GM12878 (cell line): ENCODE measurements around the gene ARL15. TPM values are rescaled to one million over a fixed set of nuclear protein-coding genes. Genes with fewer than 3 reads are reported as not detected.

ENCODE experiments used
- microRNA counts: library from miRNA; unstranded; fragments of <30 nt; microRNA quantifications from one replicate; lab custom pipeline; 2016
- microRNA-seq: library from miRNA; unstranded; fragments of <30 nt; microRNA quantifications from one replicate; pipeline ENCODE4, GENCODE V29; 2018
- polyA plus RNA-seq, 11 experiments: library from polyadenylated mRNA; depleted of rRNA in 4 of 11; unstranded in 6 of 11; stranded (reverse) in 5 of 11; fragments of >200 nt; fragmentation: Nextera tagmentation in 4 of 11; fragmentation: Illumina TruSeq in 1 of 11; extraction: Ambion mirVana in 4 of 11; extraction: Trizol in 1 of 11; gene quantifications; 1 replicate in 1 of 11; 2 replicates in 10 of 11; pipeline versions ENCODE4 v1.2.1 to v1.2.3, GENCODE V29; 2011 to 2016; ENCODE audit warnings: inconsistent platforms in 2 of 11, missing spikeins in 2 of 11, low read depth in 1 of 11
- small RNA-seq: library from RNA; depleted of rRNA; stranded (forward); fragments of <200 nt; gene quantifications from one replicate; pipeline ENCODE3, GENCODE V24; 2014
- total RNA-seq, 4 experiments: library from RNA; depleted of rRNA in 3 of 4; stranded (reverse); fragments of >200 nt in 3 of 4; fragmentation: Illumina TruSeq in 1 of 4; extraction: Trizol in 1 of 4; gene quantifications; 2 replicates each; pipeline versions ENCODE4 v1.2.1 to v1.2.3, GENCODE V29; 2013 to 2021

ARL15 gene
- total and polyA plus RNA-seq, 10 of the 15 experiments (the other 5 are each of a cell fraction or from before 2014, with no cell fraction given): 3.6 to 11.0 (median 7.7) TPM

MicroRNA genes within 50 kb of the gene (microRNA counts, 767-probe panel; counts per million panel counts)
- 1,125 counts per million, percentile 35 among the panel's probes with 10 or more counts for microRNA hsa-miR-581 (lab: Ali Mortazavi, UCI)

Small RNA genes lying within 50 kb of the gene (microRNA-seq; reads per million reads assigned to microRNA genes)
- not detected for gene MIR4459
- gene MIR581: 1.9 reads per million, percentile 3 among the genes with 10 or more reads in this experiment

Small RNA genes lying within 50 kb of the gene (small RNA-seq; reads per million reads assigned to genes)
- gene AC008873.1 (not detected), gene MIR4459 (not detected), gene MIR581 (0.23 reads per million), gene RNU6-272P (not detected)

Other genes with a start within 250 kb of the ARL15 start
- gene HSPB3, start 145.1 kb upstream of the ARL15 start, total RNA-seq (2014; rRNA removed): not detected in 2 replicates
- not detected in 2 replicates for gene HSPB3, start 145.1 kb upstream of the ARL15 start, total RNA-seq (2014; rRNA removed; fragmentation: Illumina TruSeq; extraction: Trizol)
- gene HSPB3, start 145.1 kb upstream of the ARL15 start, total RNA-seq (2021): not detected in 2 replicates
- 0.50 and 0.60 TPM in 2 replicates for gene HSPB3, start 145.1 kb upstream of the ARL15 start, polyA plus RNA-seq (2011; rRNA removed)
- gene HSPB3, start 145.1 kb upstream of the ARL15 start, polyA plus RNA-seq (2014; fragmentation: Illumina TruSeq; extraction: Trizol): not detected in 2 replicates
- under 1 TPM; 0.11 to 0.29 TPM for gene HSPB3, start 145.1 kb upstream of the ARL15 start, polyA plus RNA-seq (2014; fragmentation: Nextera tagmentation; extraction: Ambion mirVana)
- 0.37 TPM in 1 of 2 replicates, not detected in the other for gene HSPB3, start 145.1 kb upstream of the ARL15 start, polyA plus RNA-seq (2014; rRNA removed)
- not detected for gene HSPB3, start 145.1 kb upstream of the ARL15 start, polyA plus RNA-seq (2016; fragmentation: Nextera tagmentation; extraction: Ambion mirVana)
- 0.87 and 1.0 TPM in 2 replicates for gene SNX18, start 207.2 kb upstream of the ARL15 start, total RNA-seq (2014; rRNA removed)
- gene SNX18, start 207.2 kb upstream of the ARL15 start, total RNA-seq (2014; rRNA removed; fragmentation: Illumina TruSeq; extraction: Trizol): 0.45 and 0.51 TPM in 2 replicates
- gene SNX18, start 207.2 kb upstream of the ARL15 start, total RNA-seq (2021): 1.2 and 1.7 TPM in 2 replicates
- 1.4 and 1.7 TPM in 2 replicates for gene SNX18, start 207.2 kb upstream of the ARL15 start, polyA plus RNA-seq (2011; rRNA removed)
- 0.46 and 0.48 TPM in 2 replicates for gene SNX18, start 207.2 kb upstream of the ARL15 start, polyA plus RNA-seq (2014; fragmentation: Illumina TruSeq; extraction: Trizol)
- gene SNX18, start 207.2 kb upstream of the ARL15 start, polyA plus RNA-seq (2014; fragmentation: Nextera tagmentation; extraction: Ambion mirVana): under 1 TPM; 0.27 to 0.32 TPM
- gene SNX18, start 207.2 kb upstream of the ARL15 start, polyA plus RNA-seq (2014; rRNA removed): 0.41 and 0.67 TPM in 2 replicates
- gene SNX18, start 207.2 kb upstream of the ARL15 start, polyA plus RNA-seq (2016; fragmentation: Nextera tagmentation; extraction: Ambion mirVana): under 1 TPM; 0.29 to 0.39 TPM